Thymus (tissue), 11 donors: Measurements from ENCODE around the gene SQSTM1. TPM values are rescaled to one million over a fixed set of nuclear protein-coding genes. Genes with fewer than 3 reads are reported as not detected.
"Not testable (repeated sequence)": the region's sequence is repeated elsewhere in the genome, so short reads cannot be mapped to it uniquely, and the experiment has no call there.

Experiments
- DNase-seq, 9 donors: peaks; one replicate each; pipeline ENCODE4 v3.0.0-alpha.2; 2013; ENCODE audit warnings: low spot score in 9 of 9, low read depth in 6 of 9, missing footprints in 1 of 9
- H3K27ac ChIP-seq, 2 donors: one replicate each; pipeline ENCODE4 v1.5.1; 2013; ENCODE audit warnings: control low read depth in 1 of 2, low read depth in 1 of 2, low read length in 1 of 2, mild to moderate bottlenecking in 1 of 2, moderate library complexity in 1 of 2
- H3K27me3 ChIP-seq, 2 donors: one replicate each; pipeline ENCODE4 v1.5.1; 2013; ENCODE audit warnings: low read length in 1 of 2; ENCODE audit not compliant: control insufficient read depth in 2 of 2, insufficient read depth in 1 of 2
- H3K36me3 ChIP-seq, 2 donors: one replicate each; pipeline ENCODE4 v1.5.1; 2013; ENCODE audit warnings: low read length in 1 of 2, mild to moderate bottlenecking in 1 of 2, moderate library complexity in 1 of 2; ENCODE audit not compliant: control insufficient read depth in 2 of 2, insufficient read depth in 2 of 2
- H3K4me1 ChIP-seq, 2 donors: one replicate each; pipeline ENCODE4 v1.5.1; 2013; ENCODE audit warnings: low read length in 2 of 2; ENCODE audit not compliant: control insufficient read depth in 2 of 2, insufficient read depth in 2 of 2
- H3K4me3 ChIP-seq, 2 donors: one replicate each; pipeline ENCODE4 v1.5.1; 2013; ENCODE audit warnings: low read length in 2 of 2, control low read depth in 1 of 2, mild to moderate bottlenecking in 1 of 2
- H3K9me3 ChIP-seq, 2 donors: one replicate each; pipeline ENCODE4 v1.5.1; 2013; ENCODE audit warnings: low read length in 1 of 2, mild to moderate bottlenecking in 1 of 2; ENCODE audit not compliant: control insufficient read depth in 2 of 2, insufficient read depth in 1 of 2
- WGBS: extraction: QIAGEN DNeasy Blood & Tissue Kit; methylation state at CpG from one replicate; pipeline ENCODE4 v1.1.7; 2013; 5-methylcytosine and 5-hydroxymethylcytosine counted together
- polyA plus RNA-seq: library from polyadenylated mRNA; stranded (reverse); fragments of 200-250 nt; gene quantifications from one replicate; pipeline ENCODE4 v1.2.3, GENCODE V29; 2013
- total RNA-seq: library from RNA; stranded (reverse); fragments of 120-200 nt; gene quantifications from one replicate; pipeline ENCODE4 v1.2.4, GENCODE V29; 2013
- donor health status: healthy.

The SQSTM1 gene
- total and polyA plus RNA-seq, 2 donors, result 97.9 to 253 TPM

DNA sequence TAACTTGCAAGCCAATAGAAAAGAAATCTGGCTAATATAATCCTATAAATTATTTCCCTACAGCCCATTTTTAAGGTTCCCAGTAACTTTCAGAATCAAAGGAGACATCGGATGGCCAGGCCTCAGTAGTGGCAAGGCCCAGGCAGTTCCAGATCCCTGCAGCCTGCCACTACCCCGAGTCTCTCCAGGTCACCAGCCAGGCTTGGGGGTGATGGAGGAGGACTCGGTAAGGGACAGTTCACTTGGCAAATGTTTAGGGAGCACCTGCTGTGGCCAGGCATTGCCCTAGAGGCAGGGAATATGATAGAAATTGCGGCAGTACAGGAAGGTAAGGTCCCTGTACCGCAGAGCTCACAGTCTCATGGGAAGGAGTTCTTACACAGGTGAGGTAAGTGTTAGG is 42.1 kb upstream of the SQSTM1 start:
- Histone ChIP-seq H3K4me3 (no peak overlapping the region), H3K36me3 (peaks cover 57 to 68% of the 10 kb centered on the region in 2 donors), H3K9me3 (no peaks in the 10 kb centered on the region), H3K4me1 (no peaks in the 10 kb centered on the region), H3K27me3 (no peaks in the 10 kb centered on the region), H3K27ac (no peak overlapping the region)
- 99% methylated on average over 5 of the region's 5 CpGs for WGBS
- DNase-seq, result no peak

DNA sequence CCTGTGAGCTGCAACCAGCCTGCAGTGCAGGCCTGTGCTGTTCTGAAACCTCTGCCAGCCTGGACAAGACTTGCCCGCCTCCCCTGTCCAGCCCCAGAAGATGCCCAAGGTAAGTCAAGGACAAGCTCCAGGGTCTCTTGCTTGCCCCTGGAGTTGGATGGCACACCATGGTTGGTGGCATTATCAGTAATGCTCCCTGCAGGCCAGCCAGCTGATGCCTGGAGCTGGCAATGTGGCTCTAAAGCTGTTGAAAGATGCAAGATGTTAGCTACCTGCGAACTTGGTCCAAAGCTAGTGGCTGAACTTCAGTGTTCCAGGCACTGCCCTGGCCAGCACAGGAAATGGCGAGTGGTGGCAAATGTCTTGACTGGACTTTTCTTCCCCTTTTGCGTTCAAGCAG is 40.9 kb upstream of the SQSTM1 start:
- Histone ChIP-seq H3K36me3 (peaks cover 44 to 55% of the 10 kb centered on the region in 2 donors), H3K27me3 (no peaks in the 10 kb centered on the region), H3K27ac (no peak overlapping the region), H3K4me1 (no peaks in the 10 kb centered on the region), H3K9me3 (no peaks in the 10 kb centered on the region), H3K4me3 (no peak overlapping the region)
- over 99% methylated on average over 4 of the region's 4 CpGs for WGBS
- no peak for DNase-seq

- 96% methylated on average over 7 of the region's 7 CpGs for WGBS
- Histone ChIP-seq H3K36me3 (peaks cover 39 to 51% of the 10 kb centered on the region in 2 donors), H3K4me3 (no peak overlapping the region), H3K9me3 (no peaks in the 10 kb centered on the region), H3K27me3 (no peaks in the 10 kb centered on the region), H3K27ac (no peak overlapping the region), H3K4me1 (no peaks in the 10 kb centered on the region)
- no peak for DNase-seq
These were observed 40.3 kb upstream of the SQSTM1 start for GRCh38 chr5:179780362-179780761.

- Histone ChIP-seq H3K4me3 (no peak overlapping the region), H3K36me3 (peaks cover 24 to 37% of the 10 kb centered on the region in 2 donors), H3K27ac (no peak overlapping the region), H3K4me1 (no peaks in the 10 kb centered on the region), H3K9me3 (no peaks in the 10 kb centered on the region), H3K27me3 (no peaks in the 10 kb centered on the region)
- WGBS, result over 99% methylated on average over 4 of the region's 4 CpGs
- DNase-seq, result no peak
These were observed 38.9 kb upstream of the SQSTM1 start for GRCh38 chr5:179781846-179782245.

- no peak overlapping the region for H3K4me3 ChIP-seq
- H3K27me3 ChIP-seq, result no peaks in the 10 kb centered on the region
- no peak for DNase-seq
- H3K4me1 ChIP-seq, result no peaks in the 10 kb centered on the region
- H3K36me3 ChIP-seq, result peaks cover 14 to 28% of the 10 kb centered on the region in 2 donors
- 97% methylated on average over 9 of the region's 9 CpGs for WGBS
- no peaks in the 10 kb centered on the region for H3K9me3 ChIP-seq
- no peak overlapping the region for H3K27ac ChIP-seq
These were observed 37.6 kb upstream of the SQSTM1 start for GRCh38 chr5:179783128-179783527.

DNA sequence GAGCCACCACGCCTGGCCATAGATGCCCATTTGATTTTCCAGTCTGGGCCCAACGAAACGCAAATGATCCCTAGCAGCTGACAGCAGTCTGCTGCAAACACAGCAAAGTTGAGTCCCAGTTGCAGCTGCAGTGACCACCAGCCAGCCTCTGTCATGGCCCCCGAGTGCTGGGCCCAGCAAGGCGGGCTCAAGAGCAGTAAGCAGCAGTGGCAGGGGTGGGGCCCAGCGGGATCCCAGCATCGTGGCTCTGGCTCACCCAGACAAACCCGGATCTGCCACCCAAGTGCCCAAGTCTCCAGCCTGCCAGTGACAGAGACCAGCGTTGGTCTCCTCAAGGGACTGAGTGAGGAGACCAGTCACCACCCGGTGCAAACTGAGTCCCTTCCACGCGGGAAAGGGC is 33.8 kb upstream of the SQSTM1 start:
- Histone ChIP-seq H3K27me3 (no peaks in the 10 kb centered on the region), H3K36me3 (peaks cover 0 to 10% of the 10 kb centered on the region in 2 donors), H3K27ac (no peak overlapping the region), H3K4me3 (no peak overlapping the region), H3K4me1 (no peaks in the 10 kb centered on the region), H3K9me3 (peaks cover 0 to 11% of the 10 kb centered on the region in 2 donors)
- WGBS, result 96% methylated on average over 12 of the region's 12 CpGs
- no peak for DNase-seq

GRCh38 chr5:179788193-179788854 is 32.4 kb upstream of the SQSTM1 start:
- H3K4me1 ChIP-seq, result peaks cover 0 to 1% of the 10 kb centered on the region in 2 donors
- H3K27me3 ChIP-seq, result peaks cover 0 to 9% of the 10 kb centered on the region in 2 donors
- no peak overlapping the region for H3K27ac ChIP-seq
- no peak overlapping the region for H3K4me3 ChIP-seq
- WGBS, result 92% methylated on average over 7 of the region's 7 CpGs
- peaks cover 0 to 11% of the 10 kb centered on the region in 2 donors for H3K9me3 ChIP-seq
- DNase-seq, result no peak
- no peaks in the 10 kb centered on the region for H3K36me3 ChIP-seq

DNA sequence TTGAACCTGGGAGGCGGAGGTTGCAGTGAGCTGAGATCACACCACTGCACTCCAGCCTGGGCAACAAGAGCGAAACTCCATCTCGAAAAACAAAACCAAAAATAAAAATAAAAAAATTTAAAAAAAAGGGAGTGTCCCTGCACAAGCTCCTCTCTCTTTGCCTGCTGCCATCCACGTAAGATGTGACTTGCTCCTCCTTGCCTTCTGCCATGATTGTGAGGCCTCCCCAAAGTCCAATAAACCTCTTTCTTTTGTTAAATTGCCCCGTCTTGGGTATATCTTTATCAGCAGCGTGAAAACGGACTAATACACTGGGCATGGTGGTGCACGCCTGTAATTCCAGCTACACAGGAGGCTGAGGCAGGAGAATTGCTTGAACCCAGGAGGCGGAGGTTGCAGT is 31.4 kb upstream of the SQSTM1 start:
- DNase-seq, H3K36me3 ChIP-seq, H3K4me3 ChIP-seq, H3K27ac ChIP-seq: not testable (repeated sequence)
- H3K4me1 ChIP-seq, result peaks cover 5 to 11% of the 10 kb centered on the region in 2 donors
- 97% methylated on average over 9 of the region's 9 CpGs for WGBS
- peaks cover 0 to 19% of the 10 kb centered on the region in 2 donors for H3K27me3 ChIP-seq
- H3K9me3 ChIP-seq, result peaks cover 0 to 11% of the 10 kb centered on the region in 2 donors

DNA sequence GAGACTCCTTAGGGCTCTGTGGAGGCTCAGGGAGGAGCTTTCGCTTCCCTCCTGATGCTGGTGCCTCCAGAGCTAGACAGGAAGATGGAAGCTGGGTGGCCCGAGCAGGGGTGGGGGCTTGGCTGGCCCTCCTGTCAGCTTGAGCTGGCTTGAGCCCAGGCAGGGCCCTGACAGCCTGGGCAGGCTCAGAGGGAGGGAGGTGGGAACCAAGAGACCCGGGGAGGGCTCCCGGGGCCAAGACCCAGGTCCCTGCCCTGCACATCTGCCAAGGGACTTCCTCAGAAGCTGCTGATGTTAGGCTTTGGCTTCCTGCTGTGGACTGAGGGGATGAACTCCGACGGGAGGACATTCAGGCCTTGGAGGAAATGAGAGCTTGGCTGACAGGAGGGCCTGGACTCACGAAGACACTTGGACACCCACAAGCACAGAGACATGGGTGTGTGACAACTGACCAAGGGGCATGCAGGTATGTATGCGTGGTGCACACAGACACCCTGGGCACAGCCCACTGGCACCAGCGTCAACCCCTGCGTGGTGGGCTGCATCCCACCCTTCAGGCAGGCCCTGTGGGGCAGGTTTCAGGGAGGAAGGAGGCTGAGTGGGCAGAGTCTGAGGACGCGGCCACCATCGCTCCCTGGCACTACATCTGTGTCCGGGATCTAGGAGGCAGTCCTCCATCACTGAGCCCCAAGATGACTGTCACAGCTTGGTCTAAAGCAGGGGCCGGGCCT is 28.7 kb upstream of the SQSTM1 start:
- no peak for DNase-seq
- H3K27ac ChIP-seq, result no peak overlapping the region
- peaks cover 0 to 16% of the 10 kb centered on the region in 2 donors for H3K9me3 ChIP-seq
- no peak overlapping the region for H3K4me3 ChIP-seq
- WGBS, result 60% methylated on average over 15 of the region's 15 CpGs
- peaks cover 0 to 2% of the 10 kb centered on the region in 2 donors for H3K36me3 ChIP-seq
- peaks cover 10 to 29% of the 10 kb centered on the region in 2 donors for H3K4me1 ChIP-seq
- H3K27me3 ChIP-seq, result peaks cover 3 to 38% of the 10 kb centered on the region in 2 donors
